ENCODE measurements around the gene NSG1.

Gene NSG1

DNA sequence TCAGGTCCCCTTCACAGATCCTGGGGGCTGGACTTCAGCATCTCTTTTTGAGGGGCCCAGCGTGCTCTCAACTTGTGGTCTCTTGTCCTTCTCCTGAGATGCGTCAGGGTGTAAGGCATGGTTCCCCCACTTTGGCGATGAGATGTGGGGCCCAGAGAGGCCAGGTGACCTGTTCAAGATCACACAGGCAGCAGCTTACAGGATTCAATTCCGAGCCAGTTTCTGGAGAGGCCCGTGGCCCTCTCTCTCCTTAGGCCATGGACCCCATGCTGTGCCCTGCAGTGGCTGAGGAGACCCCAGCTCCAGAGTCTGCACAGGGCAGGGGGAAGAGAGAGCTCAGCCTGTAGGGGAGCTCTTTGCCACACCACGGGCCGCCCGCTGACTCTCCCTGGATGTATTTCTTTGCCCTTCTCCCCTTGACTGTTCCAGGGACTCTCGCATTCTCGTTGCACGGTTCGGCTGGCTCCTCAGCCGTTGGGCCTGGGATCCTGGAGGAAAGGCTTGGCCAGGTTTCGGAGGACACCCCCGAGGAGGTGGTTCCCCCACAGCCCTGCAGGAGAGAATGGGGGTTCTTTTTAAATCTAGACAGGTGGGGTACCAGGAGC is 18.6 kb downstream of the NSG1 start:
- no peaks in the 10 kb centered on the region for H3K36me3 Mint-ChIP-seq
- H3K27me3 Mint-ChIP-seq: no peaks in the 10 kb centered on the region
- H3K4me3 Mint-ChIP-seq: no peak overlapping the region
- H3K27ac Mint-ChIP-seq: no peak overlapping the region
- H3K9me3 Mint-ChIP-seq: no peaks in the 10 kb centered on the region
- no peaks in the 10 kb centered on the region for H3K4me1 Mint-ChIP-seq

DNA sequence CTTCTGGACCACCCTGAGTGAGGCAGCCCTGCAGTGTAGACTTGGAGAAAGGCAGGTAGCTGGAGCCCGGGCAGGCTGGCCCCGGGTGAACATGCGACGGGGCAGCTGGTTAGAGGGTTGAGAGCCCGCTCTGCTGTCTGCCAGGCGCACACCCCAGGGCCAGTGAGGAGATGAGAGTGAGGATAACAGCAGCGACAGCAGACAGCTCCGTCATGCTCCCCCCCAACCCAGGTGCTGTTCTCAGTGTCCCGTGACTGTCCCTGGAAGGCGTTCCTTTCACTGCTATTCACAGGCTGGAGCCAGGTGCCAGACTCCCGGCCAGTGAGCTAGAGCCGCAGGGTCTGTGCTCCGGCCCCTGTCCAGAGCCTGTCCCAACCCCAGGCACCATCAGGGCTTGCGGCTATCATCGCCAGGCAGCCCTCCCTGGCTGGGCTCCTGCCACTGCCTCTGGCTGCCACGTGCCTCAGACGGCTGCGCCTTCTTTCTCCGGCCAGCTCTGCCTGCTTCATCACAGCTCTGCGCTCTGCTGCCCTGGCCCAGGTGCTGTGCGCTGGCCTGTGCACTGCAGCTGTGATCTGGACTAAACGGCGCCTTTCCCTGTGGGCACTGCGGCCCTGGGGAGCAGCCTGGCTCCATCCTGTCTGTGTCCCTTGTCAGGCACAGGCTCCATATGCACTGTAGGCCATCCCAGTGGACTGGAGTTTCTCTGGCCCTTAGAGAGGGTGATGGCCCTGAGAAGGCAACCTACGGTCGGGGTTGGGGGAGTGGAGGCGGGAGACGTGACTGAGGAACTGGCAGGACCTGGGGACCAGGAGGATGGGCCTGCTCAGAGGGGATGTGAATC is 19.8 kb downstream of the NSG1 start:
- Mint-ChIP-seq H3K36me3 (no peaks in the 10 kb centered on the region), H3K9me3 (no peaks in the 10 kb centered on the region), H3K27ac (no peak overlapping the region), H3K27me3 (no peaks in the 10 kb centered on the region), H3K4me3 (no peak overlapping the region), H3K4me1 (no peaks in the 10 kb centered on the region)

DNA sequence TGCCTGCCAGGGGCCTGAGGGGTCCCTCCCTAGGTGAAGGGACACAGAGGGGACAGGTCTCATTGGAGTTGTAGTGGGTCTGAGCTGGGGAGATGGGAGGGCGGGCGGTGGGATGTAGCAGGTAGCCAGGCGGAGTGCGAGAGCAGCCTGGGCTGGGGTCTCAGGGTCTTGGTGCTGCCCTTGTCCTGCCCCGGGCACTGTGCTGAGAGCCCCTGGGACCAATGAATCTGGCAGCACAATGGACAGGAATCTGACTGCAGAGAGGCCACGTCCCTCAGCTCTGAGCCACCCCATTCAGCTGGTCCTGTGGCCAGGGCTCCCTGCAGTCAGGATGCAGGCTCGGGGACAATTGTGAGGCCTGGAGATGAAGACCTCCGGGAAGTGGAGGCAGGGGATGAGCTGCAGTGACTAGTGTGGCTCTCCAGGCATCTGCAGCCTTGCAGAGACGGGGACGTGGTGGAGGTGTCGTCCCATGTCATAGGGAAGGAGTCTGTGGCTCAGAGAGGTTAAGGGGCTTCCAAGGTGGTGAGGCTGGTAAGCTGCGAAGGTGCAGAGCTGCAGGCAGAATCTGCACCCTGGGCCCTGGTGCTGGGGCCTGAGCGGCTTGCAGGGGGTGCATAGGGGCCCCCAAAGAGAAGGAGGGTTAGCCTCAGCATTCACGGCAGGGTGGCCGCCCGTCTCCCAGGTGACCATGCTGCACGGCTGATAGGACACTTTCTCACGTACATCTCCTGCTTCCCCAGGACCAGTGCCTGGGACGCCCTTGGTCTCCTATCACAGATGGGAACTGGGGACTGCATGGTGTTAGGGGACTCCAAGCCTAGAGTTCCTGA is 20.6 kb downstream of the NSG1 start:
- H3K36me3 Mint-ChIP-seq: no peaks in the 10 kb centered on the region
- H3K27me3 Mint-ChIP-seq: no peaks in the 10 kb centered on the region
- H3K27ac Mint-ChIP-seq: no peak overlapping the region
- no peak overlapping the region for H3K4me3 Mint-ChIP-seq
- H3K9me3 Mint-ChIP-seq: no peaks in the 10 kb centered on the region
- no peaks in the 10 kb centered on the region for H3K4me1 Mint-ChIP-seq

DNA sequence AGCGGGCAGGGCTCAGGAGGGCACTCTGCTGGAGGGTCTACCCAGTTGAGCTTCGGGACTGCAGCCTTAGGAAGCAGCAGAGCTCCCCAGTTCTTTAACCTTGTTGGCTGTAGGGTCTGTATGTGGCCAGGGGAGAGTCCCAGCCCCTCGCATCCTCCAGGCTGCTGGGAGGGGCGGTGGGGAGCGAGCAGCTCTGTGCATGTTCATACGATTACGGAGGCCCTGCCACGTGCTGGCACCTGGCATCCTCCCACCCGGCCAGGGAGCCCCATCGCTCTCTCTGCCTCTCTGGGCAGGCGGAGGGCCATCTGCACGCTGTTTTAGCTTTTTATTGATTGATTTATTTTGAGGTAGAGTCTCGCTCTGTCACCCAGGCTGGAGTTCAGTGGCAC is 21.2 kb downstream of the NSG1 start:
- H3K27ac Mint-ChIP-seq: no peak overlapping the region
- no peaks in the 10 kb centered on the region for H3K27me3 Mint-ChIP-seq
- H3K36me3 Mint-ChIP-seq: no peaks in the 10 kb centered on the region

DNA sequence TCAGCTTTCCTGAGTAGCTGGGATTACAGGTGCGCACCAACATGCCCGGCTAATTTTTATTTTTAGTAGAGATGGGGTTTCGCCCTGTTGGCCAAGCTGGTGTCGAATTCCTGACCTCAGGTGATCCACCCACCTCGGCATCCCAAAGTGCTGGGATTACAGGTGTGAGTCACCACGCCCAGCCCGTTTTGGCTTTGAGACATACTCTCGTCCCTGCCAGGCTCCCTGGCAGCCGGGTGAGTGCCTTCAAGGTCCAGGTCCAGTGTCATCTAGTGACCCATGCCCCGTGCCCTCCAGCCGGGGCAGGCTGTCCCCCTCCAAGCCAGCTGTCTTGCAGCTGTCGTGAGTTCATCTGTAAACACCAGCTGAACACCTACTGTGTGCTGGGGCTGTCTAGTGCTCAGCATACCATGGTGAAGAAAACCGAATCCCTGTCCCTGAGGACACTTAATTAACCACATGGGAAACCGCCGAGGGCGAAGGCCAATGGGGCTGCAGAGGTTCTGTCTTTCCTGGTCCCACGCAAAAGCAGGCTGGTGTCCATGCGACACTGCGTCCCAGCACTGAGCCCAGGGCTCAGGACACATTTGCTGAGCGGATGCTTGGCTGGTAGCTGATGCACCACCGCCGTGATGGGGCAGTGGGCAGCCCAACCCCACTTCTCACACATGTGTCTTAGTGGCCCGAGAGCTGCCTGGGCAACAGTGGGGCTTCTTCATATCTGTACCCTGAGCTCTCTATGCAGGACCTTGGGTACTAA is 21.9 kb downstream of the NSG1 start:
- Mint-ChIP-seq H3K36me3 (no peaks in the 10 kb centered on the region), H3K9me3 (no peaks in the 10 kb centered on the region), H3K27ac (no peak overlapping the region), H3K4me3 (no peak overlapping the region), H3K4me1 (no peaks in the 10 kb centered on the region), H3K27me3 (no peaks in the 10 kb centered on the region)

More for the DNA sequence above, 21.2 kb downstream of the NSG1 start:
- Mint-ChIP-seq H3K9me3 (no peaks in the 10 kb centered on the region), H3K4me3 (no peak overlapping the region), H3K4me1 (no peaks in the 10 kb centered on the region)

DNA sequence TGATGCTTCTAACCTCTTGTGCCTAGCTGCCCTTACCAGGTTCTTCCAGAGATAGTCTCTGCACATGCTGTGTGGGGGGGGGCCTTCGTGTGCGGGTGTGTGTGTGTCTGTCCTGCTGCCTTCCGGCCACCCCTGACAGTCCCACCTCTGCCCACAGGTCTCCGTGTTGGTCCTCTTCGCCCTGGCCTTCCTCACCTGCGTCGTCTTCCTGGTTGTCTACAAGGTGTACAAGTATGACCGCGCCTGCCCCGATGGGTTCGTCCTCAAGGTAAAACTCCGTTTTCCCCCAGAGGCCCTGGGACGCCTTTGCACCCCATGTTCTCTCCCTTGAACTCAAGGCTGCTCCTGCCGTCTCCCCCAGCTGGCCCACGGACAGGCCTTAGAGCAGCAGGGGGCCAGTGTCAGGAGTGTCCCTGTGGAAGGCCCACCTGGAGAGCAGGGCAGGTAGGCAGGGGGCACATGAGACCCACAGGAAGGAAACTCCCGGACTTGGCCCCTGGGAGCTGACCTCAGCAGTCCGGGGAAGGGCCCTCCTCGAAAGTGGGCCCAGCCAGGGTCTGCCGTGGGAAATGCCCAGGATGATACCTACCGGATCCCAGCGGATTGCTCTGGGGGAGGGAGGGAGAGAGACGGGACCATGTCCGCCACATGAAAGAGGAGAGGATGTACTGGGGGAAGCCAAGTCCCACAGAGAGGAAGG is 22.7 kb downstream of the NSG1 start:
- H3K4me1 Mint-ChIP-seq: no peaks in the 10 kb centered on the region
- H3K36me3 Mint-ChIP-seq: no peaks in the 10 kb centered on the region
- no peak overlapping the region for H3K27ac Mint-ChIP-seq
- H3K4me3 Mint-ChIP-seq: no peak overlapping the region
- H3K9me3 Mint-ChIP-seq: no peaks in the 10 kb centered on the region
- no peaks in the 10 kb centered on the region for H3K27me3 Mint-ChIP-seq

DNA sequence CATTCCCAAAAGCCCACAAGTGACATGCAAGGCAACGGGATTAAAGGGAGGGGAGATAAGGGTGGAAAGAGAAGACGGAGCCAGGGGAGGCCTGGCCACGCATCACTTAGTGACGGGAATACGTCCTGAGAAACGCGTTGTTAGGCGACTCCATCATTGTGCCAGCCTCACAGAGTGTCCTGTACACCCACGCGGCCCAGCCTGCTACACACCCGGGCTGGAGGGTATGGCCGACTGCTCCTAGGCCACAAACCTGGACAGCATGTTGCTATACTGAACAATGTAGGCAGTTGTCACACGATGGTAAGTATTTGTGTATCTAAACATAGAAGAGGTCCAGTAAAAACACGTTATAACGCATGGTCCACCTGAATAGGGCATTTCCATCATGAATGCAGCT is 23.4 kb downstream of the NSG1 start:
- Mint-ChIP-seq H3K9me3 (no peaks in the 10 kb centered on the region), H3K4me3 (no peak overlapping the region)

DNA sequence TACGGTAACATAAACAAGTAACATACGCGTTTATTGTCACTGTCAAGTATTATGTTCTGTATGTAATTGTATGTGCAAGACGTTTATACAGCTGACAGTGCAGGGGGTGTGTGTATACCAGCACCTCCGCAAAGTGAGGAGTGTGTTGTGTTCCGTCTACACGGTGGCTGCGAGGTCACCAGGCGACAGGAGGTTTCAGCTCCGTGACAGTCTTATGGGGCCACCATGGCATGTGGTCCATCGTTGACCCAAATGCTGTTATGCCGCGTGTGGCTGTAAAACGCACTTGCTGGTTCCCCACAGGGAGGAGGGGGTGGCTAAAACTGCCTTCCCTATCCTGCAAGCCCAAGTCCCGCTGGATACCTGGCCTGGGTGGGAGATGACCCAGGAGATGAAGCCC is 25.0 kb downstream of the NSG1 start:
- no peak overlapping the region for H3K27ac Mint-ChIP-seq
- H3K36me3 Mint-ChIP-seq: peaks cover 5% of the 10 kb centered on the region
- H3K4me1 Mint-ChIP-seq: no peaks in the 10 kb centered on the region

More for the DNA sequence above, 23.4 kb downstream of the NSG1 start:
- no peaks in the 10 kb centered on the region for H3K36me3 Mint-ChIP-seq
- no peak overlapping the region for H3K27ac Mint-ChIP-seq
- H3K27me3 Mint-ChIP-seq: no peaks in the 10 kb centered on the region
- no peaks in the 10 kb centered on the region for H3K4me1 Mint-ChIP-seq

DNA sequence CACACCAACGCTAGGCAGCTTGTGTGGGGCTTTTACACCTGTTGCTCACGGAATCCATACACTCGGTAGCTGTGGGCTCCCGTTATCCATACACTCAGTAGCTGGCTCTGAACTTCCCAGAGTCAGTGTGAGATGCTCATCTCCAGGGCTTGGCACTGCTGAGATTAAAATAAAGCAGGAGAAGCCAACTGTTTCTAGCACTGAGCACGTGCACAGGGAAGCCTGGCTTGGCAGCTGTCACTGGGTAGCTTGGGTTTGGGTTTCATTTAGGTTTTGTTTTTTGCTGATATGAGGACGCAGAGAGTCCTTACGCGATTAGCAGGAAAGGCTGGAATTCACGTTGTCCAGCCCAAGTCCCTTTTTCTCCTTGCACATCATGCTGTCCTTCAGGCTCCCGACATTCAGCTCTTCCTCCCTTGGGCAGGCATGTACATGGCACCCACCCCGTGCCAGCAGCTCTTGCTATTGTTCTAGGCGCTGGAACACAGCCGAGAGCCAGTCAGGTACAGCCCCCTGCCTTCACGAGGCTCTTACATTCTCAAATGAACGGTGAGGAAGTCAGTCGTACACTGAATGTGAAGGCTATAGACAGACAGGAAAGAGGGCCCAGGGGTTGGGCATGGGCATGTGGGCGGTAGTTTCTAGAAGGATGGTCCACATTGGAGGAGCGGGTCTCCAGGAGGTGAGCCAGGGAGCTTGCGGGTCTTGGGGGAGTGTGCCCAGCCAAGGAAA is 25.9 kb downstream of the NSG1 start:
- H3K4me1 Mint-ChIP-seq: peaks cover 1% of the 10 kb centered on the region
- H3K36me3 Mint-ChIP-seq: peaks cover 5% of the 10 kb centered on the region
- no peak overlapping the region for H3K27ac Mint-ChIP-seq
- H3K9me3 Mint-ChIP-seq: no peaks in the 10 kb centered on the region
- H3K4me3 Mint-ChIP-seq: no peak overlapping the region
- H3K27me3 Mint-ChIP-seq: no peaks in the 10 kb centered on the region

More for the DNA sequence above, 25.0 kb downstream of the NSG1 start:
- no peak overlapping the region for H3K4me3 Mint-ChIP-seq
- H3K9me3 Mint-ChIP-seq: no peaks in the 10 kb centered on the region
- H3K27me3 Mint-ChIP-seq: no peaks in the 10 kb centered on the region

DNA sequence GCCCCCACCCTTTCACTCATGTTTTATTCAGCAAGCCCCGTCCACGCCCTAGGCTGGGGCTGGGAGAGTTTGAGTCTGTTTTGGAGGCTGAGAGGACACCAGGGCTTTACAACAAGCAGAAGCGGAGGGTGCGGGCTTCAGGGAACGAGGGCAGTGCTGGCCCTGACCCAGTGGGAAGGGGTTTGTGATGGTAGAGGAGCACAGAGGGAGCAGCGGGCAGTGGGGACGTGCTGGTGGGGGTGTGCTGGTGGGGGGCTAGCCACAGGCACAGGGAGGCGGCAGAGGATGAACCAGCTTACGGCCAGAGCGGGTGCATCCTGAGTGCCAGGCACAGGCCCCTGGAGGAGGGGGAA is 26.4 kb downstream of the NSG1 start:
- Mint-ChIP-seq H3K4me3 (no peak overlapping the region), H3K4me1 (peaks cover 7% of the 10 kb centered on the region), H3K36me3 (peaks cover 6% of the 10 kb centered on the region), H3K9me3 (no peaks in the 10 kb centered on the region), H3K27me3 (no peaks in the 10 kb centered on the region), H3K27ac (peak overlapping the region; percentile 55)

DNA sequence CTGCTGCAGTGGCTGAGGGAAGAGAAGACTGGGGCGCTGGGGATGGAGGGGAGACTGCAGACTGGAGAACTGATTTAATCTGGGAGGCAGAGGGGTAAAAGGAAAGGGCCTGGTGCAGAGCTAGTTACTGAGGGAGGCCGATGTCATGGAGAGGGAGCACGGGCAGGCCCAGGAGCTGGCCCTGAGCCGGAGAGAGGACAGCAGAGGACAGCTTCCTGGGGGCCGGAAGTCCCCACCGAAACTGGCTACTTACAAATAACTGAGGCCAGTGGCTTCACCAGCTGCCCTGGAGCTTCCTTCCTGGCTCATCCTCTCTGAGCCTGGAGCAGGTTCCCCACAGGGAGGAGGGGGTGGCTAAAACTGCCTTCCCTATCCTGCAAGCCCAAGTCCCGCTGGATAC is 26.9 kb downstream of the NSG1 start:
- H3K27ac Mint-ChIP-seq: no peak overlapping the region
- H3K27me3 Mint-ChIP-seq: no peaks in the 10 kb centered on the region
- H3K4me3 Mint-ChIP-seq: no peak overlapping the region

DNA sequence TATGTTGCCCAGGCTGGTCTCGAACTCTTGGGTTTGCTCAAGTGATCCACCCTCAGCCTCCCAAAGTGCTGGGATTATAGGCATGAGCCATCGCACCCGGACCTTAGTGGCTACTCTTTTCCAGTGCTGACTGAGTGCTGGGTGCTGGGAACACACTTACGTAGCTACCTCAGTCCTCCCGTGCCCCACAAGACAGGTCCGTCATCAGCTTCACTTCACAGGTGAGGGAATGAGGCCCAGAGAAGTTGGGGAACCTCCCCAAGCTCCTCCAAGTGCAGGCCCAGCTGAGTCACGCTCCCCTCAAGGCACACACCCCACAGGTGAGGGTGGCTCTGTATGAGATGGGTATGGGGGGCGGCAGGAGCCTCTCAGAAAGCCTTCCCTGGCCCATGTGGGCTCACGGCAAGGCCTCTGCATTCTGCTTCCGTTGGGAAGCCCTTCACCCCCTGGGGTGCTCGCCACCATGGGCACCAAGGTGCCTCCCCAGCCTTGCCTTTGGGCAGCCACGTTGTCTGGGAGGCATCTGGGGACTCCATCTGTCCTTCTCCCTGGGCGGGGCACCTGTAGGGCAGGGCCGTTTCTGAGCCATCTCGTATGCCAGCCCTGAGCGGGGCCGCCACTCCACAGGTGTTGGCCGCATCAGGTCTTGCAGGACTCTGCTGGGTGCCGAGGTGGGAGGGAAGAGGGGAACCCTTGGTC is 28.4 kb downstream of the NSG1 start:
- Mint-ChIP-seq H3K9me3 (no peaks in the 10 kb centered on the region), H3K36me3 (peaks cover 6% of the 10 kb centered on the region), H3K4me1 (peaks cover 23% of the 10 kb centered on the region), H3K27ac (no peak overlapping the region), H3K4me3 (no peak overlapping the region), H3K27me3 (no peaks in the 10 kb centered on the region)

More for the DNA sequence above, 26.9 kb downstream of the NSG1 start:
- H3K9me3 Mint-ChIP-seq: no peaks in the 10 kb centered on the region
- H3K36me3 Mint-ChIP-seq: peaks cover 6% of the 10 kb centered on the region
- peaks cover 11% of the 10 kb centered on the region for H3K4me1 Mint-ChIP-seq

DNA sequence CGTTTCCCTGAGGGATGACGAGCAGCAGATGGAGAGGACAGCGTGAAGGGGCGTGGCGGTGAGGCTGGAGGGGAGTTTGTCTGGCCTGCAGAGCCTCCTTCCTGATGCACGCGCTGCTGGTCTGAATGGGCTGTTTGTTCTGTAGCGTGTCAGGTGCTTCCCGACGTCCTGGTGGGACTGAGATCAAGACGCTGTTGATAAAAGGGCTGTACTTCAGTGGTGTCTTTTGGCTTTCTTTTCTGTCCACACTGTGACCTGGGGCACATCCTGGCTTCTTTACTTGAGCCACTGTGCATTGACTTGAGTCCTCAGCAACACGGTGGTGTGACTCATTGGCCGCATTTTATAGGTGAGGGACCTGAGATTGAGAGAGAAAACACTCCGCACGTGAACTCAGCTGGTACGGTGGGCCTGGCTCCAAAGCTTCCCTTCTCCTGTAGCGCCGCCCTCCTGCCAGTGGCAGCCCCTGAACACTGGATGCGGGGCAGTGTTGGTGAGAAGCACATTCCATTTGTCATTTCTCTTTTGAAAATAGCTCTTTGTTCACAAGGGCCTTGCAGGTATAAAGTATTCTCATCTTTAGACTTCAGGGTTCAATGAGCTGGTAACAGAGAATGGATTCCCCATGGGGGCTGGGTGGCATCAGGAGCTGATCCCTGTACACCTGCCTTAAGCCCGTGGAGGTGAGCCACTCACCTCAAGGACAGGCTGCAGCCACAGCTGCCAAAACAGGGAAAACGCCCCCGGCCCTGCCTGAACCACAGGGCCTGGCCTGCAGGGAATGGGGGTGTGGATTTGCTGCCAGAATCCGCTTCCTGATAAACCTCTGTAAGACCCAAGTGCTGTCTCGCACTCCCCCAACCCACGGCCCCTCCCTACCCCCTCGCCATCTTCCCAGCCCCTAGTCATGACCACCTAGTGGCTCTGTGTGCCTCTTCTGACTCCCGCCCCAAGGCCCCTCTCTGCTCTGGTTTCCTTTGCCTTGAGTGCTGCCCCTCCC is 29.2 kb downstream of the NSG1 start:
- no peak overlapping the region for H3K4me3 Mint-ChIP-seq
- peaks cover 23% of the 10 kb centered on the region for H3K4me1 Mint-ChIP-seq
- no peaks in the 10 kb centered on the region for H3K9me3 Mint-ChIP-seq
- peak overlapping the region; percentile 25 for H3K27ac Mint-ChIP-seq
- H3K36me3 Mint-ChIP-seq: peaks cover 11% of the 10 kb centered on the region
- no peaks in the 10 kb centered on the region for H3K27me3 Mint-ChIP-seq
